K562 (cell line): ENCODE data around the gene ADRA2B. TPM values are rescaled to one million over a fixed set of nuclear protein-coding genes. Genes with fewer than 3 reads are reported as not detected.

Experiments used
- CREM ChIP-seq: IDR thresholded peaks from 2 replicates; pipeline ENCODE4 v1.6.1; 2014; ENCODE audit warnings: antibody characterized with exemption, low read depth
- MYC ChIP-seq, 2 experiments: fragments of 250-450 bp in 1 of 2; sonication (Bioruptor Pico) in 1 of 2; IDR thresholded peaks; 2 replicates each; pipeline versions ENCODE4 v1.5.1 to v1.6.1; 2012 to 2021; ENCODE audit warnings: low read depth in 2 of 2, borderline replicate concordance in 1 of 2, improper control_type of control experiment in 1 of 2, low read length in 1 of 2, mild to moderate bottlenecking in 1 of 2, moderate library complexity in 1 of 2
- RBM39 ChIP-seq: fragments of 200-400 bp; formaldehyde crosslinking; optimal IDR thresholded peaks from 2 replicates; pipeline ENCODE3; 2018; ENCODE audit warnings: low read depth, low read length
- polyA plus RNA-seq, 8 experiments: library from polyadenylated mRNA; depleted of rRNA in 4 of 8; stranded (reverse) in 5 of 8; unstranded in 3 of 8; fragments of >200 nt; fragmentation: Nextera tagmentation in 2 of 8; fragmentation: Illumina TruSeq in 1 of 8; extraction: Ambion mirVana in 2 of 8; extraction: Trizol in 1 of 8; gene quantifications; 2 replicates each; pipeline versions ENCODE4 v1.2.1 to v1.2.3, GENCODE V29; 2011 to 2014; ENCODE audit warnings: inconsistent platforms in 1 of 8, missing spikeins in 1 of 8
- total RNA-seq, 7 experiments: library from RNA; depleted of rRNA in 6 of 7; stranded (reverse); fragments of >200 nt in 6 of 7; fragmentation: Illumina TruSeq in 2 of 7; extraction: Trizol in 2 of 7; gene quantifications; 2 replicates each; pipeline versions ENCODE4 v1.2.1 to v1.2.3, GENCODE V29; 2011 to 2021; ENCODE audit warnings: low replicate concordance in 1 of 7
- TF ChIP-seq, protein P1 (sequence below), 3 experiments: fragments of 200-800 bp in 1 of 3; sonication (Bioruptor generic) in 1 of 3; sonication (generic) in 1 of 3; formaldehyde crosslinking in 1 of 3; IDR thresholded peaks; 2 replicates each; pipeline versions ENCODE4 v1.6.1 to v1.8.0; 2016 to 2022; ENCODE audit warnings: mild to moderate bottlenecking in 2 of 3, missing compliant biosample characterization in 2 of 3, missing genetic modification characterization in 2 of 3, missing genetic modification reagents in 1 of 3
- TF ChIP-seq, protein P2 (sequence below): fragments of 450-650 bp; IDR thresholded peaks from 2 replicates; pipeline ENCODE4 v1.6.1; 2016; ENCODE audit warnings: low read depth
- TF ChIP-seq, protein P3 (sequence below), 2 experiments: fragments of 450-650 bp; conservative IDR thresholded peaks; 2 replicates each; pipeline ENCODE4 v1.6.1; 2017; ENCODE audit warnings: mild to moderate bottlenecking in 2 of 2, moderate library complexity in 2 of 2

ADRA2B gene
- total and polyA plus RNA-seq, 9 of the 15 experiments (the other 6 are each of a cell fraction or from before 2014, with no cell fraction given): not detected

DNA sequence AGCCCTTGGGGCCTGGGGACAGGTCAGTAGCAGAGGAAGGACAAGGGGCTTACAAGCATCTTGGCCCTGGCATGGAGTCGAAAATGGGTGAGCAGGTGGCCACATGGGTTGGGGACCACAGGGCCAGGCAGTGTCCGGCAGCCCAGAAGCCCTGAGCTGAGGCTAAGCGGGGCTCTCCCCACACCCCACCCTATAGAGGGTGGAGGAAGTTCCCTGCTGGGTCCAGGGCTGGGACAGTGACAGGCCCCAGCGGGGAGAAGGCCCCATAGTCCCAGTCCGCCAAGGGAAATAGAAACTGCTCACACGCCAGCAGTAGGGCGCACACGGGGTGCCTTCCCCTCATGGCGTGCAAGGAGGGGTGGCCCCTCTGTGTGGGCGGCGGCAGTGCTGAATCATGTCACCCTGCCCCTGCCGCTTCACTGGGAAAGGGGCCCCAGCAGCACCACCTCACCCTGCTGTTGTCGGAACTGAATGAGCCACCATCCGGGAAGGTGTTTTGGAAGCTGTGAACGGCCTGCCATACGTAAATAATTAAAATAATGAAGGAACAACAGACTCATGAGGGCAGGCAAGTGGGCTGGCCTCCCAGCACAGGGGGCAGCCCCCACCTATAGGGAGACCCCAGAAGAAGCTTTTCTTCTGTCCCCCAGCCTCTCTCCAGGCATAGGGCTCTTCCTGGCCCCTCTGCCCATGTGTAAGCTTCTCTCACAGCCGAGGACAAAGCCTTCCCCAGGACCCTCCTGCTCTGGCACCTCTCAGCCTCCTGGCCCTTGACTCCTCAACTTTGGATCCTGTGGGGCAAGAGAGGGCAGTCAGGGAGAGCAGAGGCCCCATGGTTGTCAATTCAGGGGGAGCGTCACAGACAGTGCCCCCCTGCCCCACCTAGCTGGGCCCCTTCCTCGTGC is 41.5 kb upstream of the ADRA2B start (continued):
- TF ChIP-seq RBM39: no peak
- TF ChIP-seq, protein P1, sequence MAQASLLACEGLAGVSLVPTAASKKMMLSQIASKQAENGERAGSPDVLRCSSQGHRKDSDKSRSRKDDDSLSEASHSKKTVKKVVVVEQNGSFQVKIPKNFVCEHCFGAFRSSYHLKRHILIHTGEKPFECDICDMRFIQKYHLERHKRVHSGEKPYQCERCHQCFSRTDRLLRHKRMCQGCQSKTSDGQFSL (CRISPR knock-in tag; IDR thresholded peaks at IDR 0.05): peak; percentile 50; the same call in 1 of the 2 replicates
- TF ChIP-seq, protein P1 (tag; IDR thresholded peaks at IDR 0.05): no peak
- TF ChIP-seq, protein P2, sequence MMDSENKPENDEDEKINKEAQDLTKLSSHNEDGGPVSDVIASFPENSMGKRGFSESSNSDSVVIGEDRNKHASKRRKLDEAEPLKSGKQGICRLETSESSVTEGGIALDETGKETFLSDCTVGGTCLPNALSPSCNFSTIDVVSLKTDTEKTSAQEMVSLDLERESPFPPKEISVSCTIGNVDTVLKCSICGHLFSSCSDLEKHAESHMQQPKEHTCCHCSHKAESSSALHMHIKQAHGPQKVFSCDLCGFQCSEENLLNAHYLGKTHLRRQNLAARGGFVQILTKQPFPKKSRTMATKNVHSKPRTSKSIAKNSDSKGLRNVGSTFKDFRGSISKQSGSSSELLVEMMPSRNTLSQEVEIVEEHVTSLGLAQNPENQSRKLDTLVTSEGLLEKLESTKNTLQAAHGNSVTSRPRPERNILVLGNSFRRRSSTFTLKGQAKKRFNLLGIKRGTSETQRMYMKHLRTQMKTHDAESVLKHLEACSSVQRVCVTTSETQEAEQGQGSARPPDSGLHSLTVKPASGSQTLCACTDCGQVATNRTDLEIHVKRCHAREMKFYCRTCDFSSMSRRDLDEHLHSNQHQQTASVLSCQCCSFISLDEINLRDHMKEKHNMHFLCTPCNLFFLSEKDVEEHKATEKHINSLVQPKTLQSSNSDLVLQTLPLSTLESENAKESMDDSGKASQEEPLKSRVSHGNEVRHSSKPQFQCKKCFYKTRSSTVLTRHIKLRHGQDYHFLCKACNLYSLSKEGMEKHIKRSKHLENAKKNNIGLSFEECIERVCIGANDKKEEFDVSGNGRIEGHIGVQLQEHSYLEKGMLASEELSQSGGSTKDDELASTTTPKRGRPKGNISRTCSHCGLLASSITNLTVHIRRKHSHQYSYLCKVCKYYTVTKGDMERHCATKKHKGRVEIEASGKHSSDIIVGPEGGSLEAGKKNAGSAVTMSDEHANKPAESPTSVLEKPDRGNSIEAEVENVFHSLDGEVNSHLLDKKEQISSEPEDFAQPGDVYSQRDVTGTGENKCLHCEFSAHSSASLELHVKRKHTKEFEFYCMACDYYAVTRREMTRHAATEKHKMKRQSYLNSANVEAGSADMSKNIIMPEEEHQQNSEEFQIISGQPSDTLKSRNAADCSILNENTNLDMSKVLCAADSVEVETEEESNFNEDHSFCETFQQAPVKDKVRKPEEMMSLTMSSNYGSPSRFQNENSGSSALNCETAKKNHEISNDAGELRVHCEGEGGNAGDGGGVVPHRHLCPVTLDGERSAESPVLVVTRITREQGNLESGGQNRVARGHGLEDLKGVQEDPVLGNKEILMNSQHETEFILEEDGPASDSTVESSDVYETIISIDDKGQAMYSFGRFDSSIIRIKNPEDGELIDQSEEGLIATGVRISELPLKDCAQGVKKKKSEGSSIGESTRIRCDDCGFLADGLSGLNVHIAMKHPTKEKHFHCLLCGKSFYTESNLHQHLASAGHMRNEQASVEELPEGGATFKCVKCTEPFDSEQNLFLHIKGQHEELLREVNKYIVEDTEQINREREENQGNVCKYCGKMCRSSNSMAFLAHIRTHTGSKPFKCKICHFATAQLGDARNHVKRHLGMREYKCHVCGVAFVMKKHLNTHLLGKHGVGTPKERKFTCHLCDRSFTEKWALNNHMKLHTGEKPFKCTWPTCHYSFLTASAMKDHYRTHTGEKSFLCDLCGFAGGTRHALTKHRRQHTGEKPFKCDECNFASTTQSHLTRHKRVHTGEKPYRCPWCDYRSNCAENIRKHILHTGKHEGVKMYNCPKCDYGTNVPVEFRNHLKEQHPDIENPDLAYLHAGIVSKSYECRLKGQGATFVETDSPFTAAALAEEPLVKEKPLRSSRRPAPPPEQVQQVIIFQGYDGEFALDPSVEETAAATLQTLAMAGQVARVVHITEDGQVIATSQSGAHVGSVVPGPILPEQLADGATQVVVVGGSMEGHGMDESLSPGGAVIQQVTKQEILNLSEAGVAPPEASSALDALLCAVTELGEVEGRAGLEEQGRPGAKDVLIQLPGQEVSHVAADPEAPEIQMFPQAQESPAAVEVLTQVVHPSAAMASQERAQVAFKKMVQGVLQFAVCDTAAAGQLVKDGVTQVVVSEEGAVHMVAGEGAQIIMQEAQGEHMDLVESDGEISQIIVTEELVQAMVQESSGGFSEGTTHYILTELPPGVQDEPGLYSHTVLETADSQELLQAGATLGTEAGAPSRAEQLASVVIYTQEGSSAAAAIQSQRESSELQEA: no peak
- TF ChIP-seq CREM: peak; percentile 63
- TF ChIP-seq MYC (IDR thresholded peaks at IDR 0.05; ENCODE audit: low read depth, low read length): peak; percentile 58; the same call in 1 of the 2 replicates
- no peak for TF ChIP-seq MYC (CRISPR knock-in tag; IDR thresholded peaks at IDR 0.05; ENCODE audit: borderline replicate concordance, low read depth)
- TF ChIP-seq, protein P3, sequence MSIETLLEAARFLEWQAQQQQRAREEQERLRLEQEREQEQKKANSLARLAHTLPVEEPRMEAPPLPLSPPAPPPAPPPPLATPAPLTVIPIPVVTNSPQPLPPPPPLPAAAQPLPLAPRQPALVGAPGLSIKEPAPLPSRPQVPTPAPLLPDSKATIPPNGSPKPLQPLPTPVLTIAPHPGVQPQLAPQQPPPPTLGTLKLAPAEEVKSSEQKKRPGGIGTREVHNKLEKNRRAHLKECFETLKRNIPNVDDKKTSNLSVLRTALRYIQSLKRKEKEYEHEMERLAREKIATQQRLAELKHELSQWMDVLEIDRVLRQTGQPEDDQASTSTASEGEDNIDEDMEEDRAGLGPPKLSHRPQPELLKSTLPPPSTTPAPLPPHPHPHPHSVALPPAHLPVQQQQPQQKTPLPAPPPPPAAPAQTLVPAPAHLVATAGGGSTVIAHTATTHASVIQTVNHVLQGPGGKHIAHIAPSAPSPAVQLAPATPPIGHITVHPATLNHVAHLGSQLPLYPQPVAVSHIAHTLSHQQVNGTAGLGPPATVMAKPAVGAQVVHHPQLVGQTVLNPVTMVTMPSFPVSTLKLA (conservative IDR thresholded peaks at IDR 0.05): peak in 1 of 2 experiments; percentile 51; a peak in 3 of 4 replicates
